ENCODE data around the gene TCF12. TPM values are rescaled to one million over a fixed set of nuclear protein-coding genes. Genes with fewer than 3 reads are reported as not detected.

The TCF12 gene
- total and polyA plus RNA-seq, 2 of the 8 experiments (the other 6 are each of a cell fraction or from before 2014, with no cell fraction given) = 85.8 to 101 TPM

DNA sequence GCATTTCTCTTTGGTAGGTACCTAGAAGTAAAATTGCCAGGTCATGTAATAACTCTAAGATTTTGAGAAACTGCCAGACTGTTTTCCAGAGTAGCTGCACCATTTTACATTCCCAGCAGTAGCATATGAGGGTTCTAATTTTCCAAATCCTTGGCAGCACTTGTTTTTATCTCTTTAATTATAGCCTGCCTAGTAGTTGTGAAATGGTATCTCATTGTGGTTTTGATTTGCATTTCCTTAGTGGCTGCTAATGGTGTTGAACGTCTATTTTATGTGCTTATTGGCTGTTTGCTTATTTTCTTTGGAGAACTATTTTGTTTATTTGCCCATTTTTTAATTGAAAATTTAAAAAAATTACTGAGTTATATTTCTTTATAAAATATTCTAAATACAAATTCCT lies 117.9 kb downstream of the TCF12 start (continued):
- TF ChIP-seq SIN3A (conservative IDR thresholded peaks at IDR 0.05 in 1 of 2, IDR thresholded peaks at IDR 0.05 in 1 of 2; ENCODE audit: low read depth in 1 of 2, low read length in 2 of 2) (no peak), ZNF274 (IDR thresholded peaks at IDR 0.05; ENCODE audit: borderline replicate concordance, extremely low read depth, low read length) (no peak), HDAC2 (IDR thresholded peaks at IDR 0.05; ENCODE audit: borderline replicate concordance in 1 of 2, low read depth in 2 of 2, low read length in 2 of 2) (no peak), NRF1 (IDR thresholded peaks at IDR 0.05; ENCODE audit: low read depth, low read length) (no peak)
